ENCODE measurements around the gene SCAF4. TPM values are rescaled to one million over a fixed set of nuclear protein-coding genes. Genes with fewer than 3 reads are reported as not detected.

The SCAF4 gene
- total RNA-seq, 1 donor from 2014 or later: 23.1 TPM

- H3K36me3 Mint-ChIP-seq (ENCODE audit: low read depth): no peaks in the 10 kb centered on the region
- H3K27me3 Mint-ChIP-seq (ENCODE audit: low read depth): no peaks in the 10 kb centered on the region
- H3K9me3 Mint-ChIP-seq (ENCODE audit: low read depth): no peaks in the 10 kb centered on the region
- TF ChIP-seq, protein P1, sequence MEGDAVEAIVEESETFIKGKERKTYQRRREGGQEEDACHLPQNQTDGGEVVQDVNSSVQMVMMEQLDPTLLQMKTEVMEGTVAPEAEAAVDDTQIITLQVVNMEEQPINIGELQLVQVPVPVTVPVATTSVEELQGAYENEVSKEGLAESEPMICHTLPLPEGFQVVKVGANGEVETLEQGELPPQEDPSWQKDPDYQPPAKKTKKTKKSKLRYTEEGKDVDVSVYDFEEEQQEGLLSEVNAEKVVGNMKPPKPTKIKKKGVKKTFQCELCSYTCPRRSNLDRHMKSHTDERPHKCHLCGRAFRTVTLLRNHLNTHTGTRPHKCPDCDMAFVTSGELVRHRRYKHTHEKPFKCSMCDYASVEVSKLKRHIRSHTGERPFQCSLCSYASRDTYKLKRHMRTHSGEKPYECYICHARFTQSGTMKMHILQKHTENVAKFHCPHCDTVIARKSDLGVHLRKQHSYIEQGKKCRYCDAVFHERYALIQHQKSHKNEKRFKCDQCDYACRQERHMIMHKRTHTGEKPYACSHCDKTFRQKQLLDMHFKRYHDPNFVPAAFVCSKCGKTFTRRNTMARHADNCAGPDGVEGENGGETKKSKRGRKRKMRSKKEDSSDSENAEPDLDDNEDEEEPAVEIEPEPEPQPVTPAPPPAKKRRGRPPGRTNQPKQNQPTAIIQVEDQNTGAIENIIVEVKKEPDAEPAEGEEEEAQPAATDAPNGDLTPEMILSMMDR (IDR thresholded peaks at IDR 0.05): no peak
- peaks cover 23% of the 10 kb centered on the region for H3K4me1 Mint-ChIP-seq (ENCODE audit: low read depth)
- no peak for DNase-seq (ENCODE audit: low spot score)
- no peak overlapping the region for H3K27ac Mint-ChIP-seq (ENCODE audit: unreplicated experiment)
- no peak overlapping the region for H3K4me3 Mint-ChIP-seq (ENCODE audit: unreplicated experiment)
These were observed 4.7 kb downstream of the SCAF4 start for GRCh38 chr21:31727181-31727580.

- TF ChIP-seq, protein P1 (IDR thresholded peaks at IDR 0.05): no peak
- no peaks in the 10 kb centered on the region for H3K9me3 Mint-ChIP-seq (ENCODE audit: low read depth)
- H3K36me3 Mint-ChIP-seq (ENCODE audit: low read depth): no peaks in the 10 kb centered on the region
- H3K27ac Mint-ChIP-seq (ENCODE audit: unreplicated experiment): no peak overlapping the region
- peaks cover 26% of the 10 kb centered on the region for H3K4me1 Mint-ChIP-seq (ENCODE audit: low read depth)
- no peaks in the 10 kb centered on the region for H3K27me3 Mint-ChIP-seq (ENCODE audit: low read depth)
- DNase-seq (ENCODE audit: low spot score): no peak
- H3K4me3 Mint-ChIP-seq (ENCODE audit: unreplicated experiment): no peak overlapping the region
These were observed 5.5 kb downstream of the SCAF4 start for GRCh38 chr21:31726407-31726806.

GRCh38 chr21:31725202-31725839, 6.6 kb downstream of the SCAF4 start:
- H3K36me3 Mint-ChIP-seq (ENCODE audit: low read depth): no peaks in the 10 kb centered on the region

GRCh38 chr21:31724552-31724951, 7.4 kb downstream of the SCAF4 start:
- no peaks in the 10 kb centered on the region for H3K36me3 Mint-ChIP-seq (ENCODE audit: low read depth)
- H3K27me3 Mint-ChIP-seq (ENCODE audit: low read depth): no peaks in the 10 kb centered on the region
- no peak for DNase-seq (ENCODE audit: low spot score)
- peaks cover 35% of the 10 kb centered on the region for H3K4me1 Mint-ChIP-seq (ENCODE audit: low read depth)
- TF ChIP-seq, protein P1 (IDR thresholded peaks at IDR 0.05): no peak
- H3K9me3 Mint-ChIP-seq (ENCODE audit: low read depth): no peaks in the 10 kb centered on the region
- H3K4me3 Mint-ChIP-seq (ENCODE audit: unreplicated experiment): no peak overlapping the region
- H3K27ac Mint-ChIP-seq (ENCODE audit: unreplicated experiment): peak overlapping the region; percentile 32

More at GRCh38 chr21:31725202-31725839, 6.6 kb downstream of the SCAF4 start:
- Mint-ChIP-seq H3K27me3 (ENCODE audit: low read depth) (no peaks in the 10 kb centered on the region), H3K27ac (ENCODE audit: unreplicated experiment) (no peak overlapping the region), H3K4me3 (ENCODE audit: unreplicated experiment) (no peak overlapping the region), H3K4me1 (ENCODE audit: low read depth) (peaks cover 35% of the 10 kb centered on the region), H3K9me3 (ENCODE audit: low read depth) (no peaks in the 10 kb centered on the region)
- TF ChIP-seq, protein P1 (IDR thresholded peaks at IDR 0.05): no peak
- DNase-seq (ENCODE audit: low spot score): no peak

- TF ChIP-seq, protein P1 (IDR thresholded peaks at IDR 0.05): no peak
- H3K9me3 Mint-ChIP-seq (ENCODE audit: low read depth): no peaks in the 10 kb centered on the region
- no peak overlapping the region for H3K4me3 Mint-ChIP-seq (ENCODE audit: unreplicated experiment)
- no peaks in the 10 kb centered on the region for H3K36me3 Mint-ChIP-seq (ENCODE audit: low read depth)
- no peak for DNase-seq (ENCODE audit: low spot score)
- H3K27me3 Mint-ChIP-seq (ENCODE audit: low read depth): no peaks in the 10 kb centered on the region
- H3K27ac Mint-ChIP-seq (ENCODE audit: unreplicated experiment): no peak overlapping the region
- H3K4me1 Mint-ChIP-seq (ENCODE audit: low read depth): peaks cover 45% of the 10 kb centered on the region
These were observed 10.5 kb downstream of the SCAF4 start for GRCh38 chr21:31721381-31721780.
